Measurements from ENCODE around the gene TMEM92.

DNA sequence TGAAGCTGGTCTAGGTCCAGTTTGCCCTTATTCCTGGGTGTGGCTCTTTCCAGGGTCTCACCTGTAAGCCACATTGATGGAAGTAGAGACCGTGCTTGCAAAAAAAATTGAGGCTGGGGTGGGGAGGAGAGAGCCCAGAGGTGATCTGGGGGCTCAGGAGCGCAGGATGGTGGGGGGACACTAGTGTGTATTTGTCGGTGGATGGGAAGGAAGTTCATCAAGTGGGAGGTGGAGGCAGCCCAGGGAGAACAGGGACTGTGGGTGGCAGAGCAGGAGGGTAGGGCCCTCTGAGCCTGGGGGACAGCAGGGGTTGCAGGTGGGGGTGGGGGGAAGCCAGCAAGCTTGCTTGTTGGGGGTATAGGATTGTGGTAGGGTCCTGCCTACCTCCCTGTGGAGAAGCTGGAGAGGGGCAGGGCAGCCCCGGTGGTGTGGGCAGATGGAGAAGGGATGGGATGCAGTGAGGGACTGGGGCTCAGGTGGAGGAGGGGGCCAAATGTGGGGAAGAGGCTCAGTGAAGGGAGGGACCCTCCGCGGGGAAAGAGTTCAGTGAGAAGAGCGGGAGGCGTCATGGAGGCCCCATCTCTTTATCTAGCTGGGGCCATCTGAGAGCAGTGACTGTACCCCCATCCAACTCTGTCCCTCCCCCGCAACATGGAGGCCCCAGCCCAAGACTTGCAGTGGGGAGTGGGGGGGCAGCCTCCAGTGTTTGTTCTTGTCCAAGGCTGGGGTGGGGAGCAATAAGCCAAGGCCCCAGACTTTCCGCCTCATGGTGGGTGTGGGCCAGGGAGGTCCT is 17.2 kb upstream of the TMEM92 start:
- no peak for TF ChIP-seq CTCF (IDR thresholded peaks at IDR 0.05)
- no peak for TF ChIP-seq POLR2A (IDR thresholded peaks at IDR 0.05)

Measured in adrenal gland (tissue), 5 donors.